ENCODE data around the gene IFI27. TPM values are rescaled to one million over a fixed set of nuclear protein-coding genes. Genes with fewer than 3 reads are reported as not detected.

The IFI27 gene
- total RNA-seq, 1 experiment from 2014 or later = 4.3 TPM

GRCh38 chr14:94119071-94119470 lies 8.5 kb downstream of the IFI27 start:
- POLR2A ChIA-PET (ENCODE audit: unreplicated experiment) = no interaction called here
- DNase-seq = no peak
- Histone ChIP-seq H4K20me1 (ENCODE audit: low read length) (no peaks in the 10 kb centered on the region), H3K27me3 (ENCODE audit: low read length) (peaks cover 7% of the 10 kb centered on the region), H3K9ac (ENCODE audit: low read length) (no peak overlapping the region), H3K9me2 (replicated peaks; ENCODE audit: low read length) (no peaks in the 10 kb centered on the region), H3K36me3 (ENCODE audit: low read depth, low read length) (no peaks in the 10 kb centered on the region), H3K27ac (ENCODE audit: low read length) (no peak overlapping the region), H3K4me3 (ENCODE audit: low read length) (no peak overlapping the region), H2AFZ (ENCODE audit: low read length) (no peak overlapping the region), H3K79me2 (ENCODE audit: low read length) (no peaks in the 10 kb centered on the region), H3K9me3 (ENCODE audit: low read length) (no peaks in the 10 kb centered on the region), H3F3A (ENCODE audit: low read length, unreplicated experiment) (no peaks in the 10 kb centered on the region), H3K4me1 (ENCODE audit: insufficient read depth, low read length) (no peaks in the 10 kb centered on the region), H3K4me2 (ENCODE audit: low read length) (no peak overlapping the region)
- intact Hi-C loops (cut with micrococcal nuclease) = no loop called here
- no peak for TF ChIP-seq EZH2phosphoT487 (IDR thresholded peaks at IDR 0.05; ENCODE audit: borderline replicate concordance, low read length)
- no peak for TF ChIP-seq EZH2 (IDR thresholded peaks at IDR 0.05; ENCODE audit: low read length, unreplicated experiment)
- no peak for TF ChIP-seq CTCF (conservative IDR thresholded peaks at IDR 0.05; ENCODE audit: low read depth, low read length)
- no peak for ATAC-seq
- BruUV-seq (replicated peaks) = no TSS peak
- CTCF ChIA-PET = no interaction called here

GRCh38 chr14:94120667-94121340 lies 10.3 kb downstream of the IFI27 start:
- Histone ChIP-seq H3K27me3 (ENCODE audit: low read length) (peaks cover 7% of the 10 kb centered on the region), H3K9ac (ENCODE audit: low read length) (no peak overlapping the region), H3K4me3 (ENCODE audit: low read length) (no peak overlapping the region), H3K9me3 (ENCODE audit: low read length) (no peaks in the 10 kb centered on the region), H4K20me1 (ENCODE audit: low read length) (no peaks in the 10 kb centered on the region), H3K9me2 (replicated peaks; ENCODE audit: low read length) (no peaks in the 10 kb centered on the region), H3K4me1 (ENCODE audit: insufficient read depth, low read length) (no peaks in the 10 kb centered on the region), H2AFZ (ENCODE audit: low read length) (no peak overlapping the region), H3K36me3 (ENCODE audit: low read depth, low read length) (no peaks in the 10 kb centered on the region), H3F3A (ENCODE audit: low read length, unreplicated experiment) (no peaks in the 10 kb centered on the region), H3K4me2 (ENCODE audit: low read length) (no peak overlapping the region), H3K79me2 (ENCODE audit: low read length) (no peaks in the 10 kb centered on the region), H3K27ac (ENCODE audit: low read length) (no peak overlapping the region)
- DNase-seq = peak; percentile 25
- ChIA-PET POLR2A (ENCODE audit: unreplicated experiment) (no interaction called here), CTCF (no interaction called here)
- no TSS peak for BruUV-seq (replicated peaks)
- intact Hi-C loops (cut with micrococcal nuclease) = no loop called here
- no peak for TF ChIP-seq CTCF (conservative IDR thresholded peaks at IDR 0.05; ENCODE audit: low read depth, low read length)
- no peak for TF ChIP-seq EZH2 (IDR thresholded peaks at IDR 0.05; ENCODE audit: low read length, unreplicated experiment)
- no peak for TF ChIP-seq EZH2phosphoT487 (IDR thresholded peaks at IDR 0.05; ENCODE audit: borderline replicate concordance, low read length)
- ATAC-seq = no peak

GRCh38 chr14:94121485-94121884 lies 10.9 kb downstream of the IFI27 start:
- ChIA-PET POLR2A (ENCODE audit: unreplicated experiment) (no interaction called here), CTCF (no interaction called here)
- Histone ChIP-seq H3K27me3 (ENCODE audit: low read length) (peaks cover 4% of the 10 kb centered on the region; the same call in 1 of the 2 replicates), H3F3A (ENCODE audit: low read length, unreplicated experiment) (no peaks in the 10 kb centered on the region), H3K36me3 (ENCODE audit: low read depth, low read length) (no peaks in the 10 kb centered on the region), H3K4me2 (ENCODE audit: low read length) (no peak overlapping the region), H2AFZ (ENCODE audit: low read length) (no peak overlapping the region), H3K27ac (ENCODE audit: low read length) (no peak overlapping the region), H3K9ac (ENCODE audit: low read length) (no peak overlapping the region), H3K4me1 (ENCODE audit: insufficient read depth, low read length) (no peaks in the 10 kb centered on the region), H3K79me2 (ENCODE audit: low read length) (no peaks in the 10 kb centered on the region), H3K9me3 (ENCODE audit: low read length) (no peaks in the 10 kb centered on the region), H3K9me2 (replicated peaks; ENCODE audit: low read length) (no peaks in the 10 kb centered on the region), H4K20me1 (ENCODE audit: low read length) (no peaks in the 10 kb centered on the region), H3K4me3 (ENCODE audit: low read length) (no peak overlapping the region)
- no peak for DNase-seq
- TF ChIP-seq EZH2 (IDR thresholded peaks at IDR 0.05; ENCODE audit: low read length, unreplicated experiment) (no peak), EZH2phosphoT487 (IDR thresholded peaks at IDR 0.05; ENCODE audit: borderline replicate concordance, low read length) (no peak), CTCF (conservative IDR thresholded peaks at IDR 0.05; ENCODE audit: low read depth, low read length) (no peak)
- BruUV-seq (replicated peaks) = no TSS peak
- intact Hi-C loops (cut with micrococcal nuclease) = no loop called here
- ATAC-seq = no peak

All from PC-3 (cell line).